ENCODE results near the gene MBD3L3. TPM values are rescaled to one million over a fixed set of nuclear protein-coding genes. Genes with fewer than 3 reads are reported as not detected.

Gene MBD3L3
- not detected in 5 replicates for total RNA-seq (2022; extraction: Qiagen RNA extraction; ENCODE audit: low read depth)

DNA sequence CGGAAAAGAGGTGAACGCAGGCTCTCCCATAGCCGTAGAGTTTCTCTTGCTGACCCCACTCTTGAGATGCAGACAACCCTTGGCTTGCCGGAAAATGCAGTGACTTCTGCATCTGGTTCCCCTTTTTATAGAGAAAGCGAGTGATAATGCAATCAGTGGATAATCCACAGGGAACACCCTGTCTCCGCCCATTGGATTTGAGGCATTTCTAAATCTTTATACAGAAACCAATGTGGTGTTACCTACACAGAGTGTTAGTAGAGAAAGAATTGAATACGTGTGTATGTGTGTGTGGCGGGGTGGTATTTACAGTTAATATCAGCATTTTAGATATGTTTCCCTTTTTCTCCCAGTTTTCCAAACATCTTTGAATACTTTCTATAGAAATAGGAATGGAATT is at the start of gene MBD3L3:
Gene MBD3L3 (minus strand): TSS at position 101 of the 400 bp plus-strand sequence. CDS start 71 bp downstream, at position 30.

DNA sequence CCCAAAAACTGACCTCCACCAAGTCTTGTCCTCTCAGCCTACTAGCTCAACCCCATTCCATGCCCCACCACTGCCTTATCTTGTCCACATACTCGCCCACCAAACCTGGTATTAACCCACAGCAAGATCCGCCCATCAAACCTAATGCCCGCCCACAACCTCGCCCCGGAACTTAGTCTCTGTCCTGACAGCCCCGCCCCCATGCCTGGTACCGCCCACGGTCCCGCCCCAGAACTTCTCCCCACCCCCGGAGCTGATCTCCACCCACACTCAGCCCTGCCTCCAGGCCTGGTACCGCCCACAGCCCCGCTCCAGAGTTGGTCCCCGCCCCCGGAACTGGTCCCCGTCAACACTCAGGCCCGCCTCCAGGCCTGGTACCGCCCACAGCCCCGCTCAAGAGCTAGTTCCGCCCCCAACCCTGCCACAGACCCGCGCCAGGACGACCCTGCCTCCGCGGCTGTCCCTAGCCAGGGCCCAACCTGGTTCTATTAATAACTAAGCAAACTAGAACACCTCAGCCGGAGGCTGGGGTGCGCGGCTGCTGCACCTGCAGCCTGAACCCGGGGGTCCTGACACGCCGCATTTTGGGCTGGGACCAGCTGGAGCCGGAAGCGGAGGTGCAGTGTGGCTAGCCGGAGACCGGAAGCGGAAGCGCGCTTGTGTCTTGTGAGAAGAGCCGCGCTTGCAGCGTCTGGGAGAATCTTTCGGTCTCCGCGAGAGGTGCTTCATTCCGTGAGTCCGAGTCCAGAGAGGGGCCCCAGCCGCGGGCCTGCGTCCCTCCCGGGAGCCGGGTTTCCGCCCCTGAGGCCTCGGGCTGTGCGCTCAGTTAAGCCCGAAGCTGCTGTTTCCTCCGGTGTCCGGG is 10.8 kb upstream of the MBD3L3 start, which contains the start of gene ZNF557:
Gene ZNF557 (plus strand): TSS at position 662 of the 862 bp plus-strand sequence. CDS start 5,372 bp downstream, outside the sequence.

DNA sequence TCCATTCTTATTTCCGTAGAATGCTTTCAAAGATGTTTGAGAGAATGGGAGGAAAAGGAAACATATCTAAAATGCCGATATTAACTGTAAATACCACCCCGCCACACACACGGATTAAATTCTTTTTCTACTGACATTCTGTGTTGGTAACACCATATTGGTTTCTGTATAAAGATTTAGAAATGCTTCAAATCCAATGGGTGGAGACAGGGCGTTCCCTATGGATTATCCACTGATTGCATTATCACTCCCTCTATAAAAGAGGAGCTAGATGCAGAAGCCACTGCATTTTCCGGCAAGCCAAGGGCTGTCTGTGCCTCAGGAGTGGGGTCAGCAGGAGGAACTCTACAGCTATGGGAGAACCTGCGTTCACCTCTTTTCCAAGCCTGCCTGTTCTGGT is 9.5 kb downstream of the MBD3L3 start, which contains the start of gene MBD3L2:
Gene MBD3L2 (plus strand): TSS at position 301 of the 400 bp plus-strand sequence. CDS start 53 bp downstream, at position 354.

DNA sequence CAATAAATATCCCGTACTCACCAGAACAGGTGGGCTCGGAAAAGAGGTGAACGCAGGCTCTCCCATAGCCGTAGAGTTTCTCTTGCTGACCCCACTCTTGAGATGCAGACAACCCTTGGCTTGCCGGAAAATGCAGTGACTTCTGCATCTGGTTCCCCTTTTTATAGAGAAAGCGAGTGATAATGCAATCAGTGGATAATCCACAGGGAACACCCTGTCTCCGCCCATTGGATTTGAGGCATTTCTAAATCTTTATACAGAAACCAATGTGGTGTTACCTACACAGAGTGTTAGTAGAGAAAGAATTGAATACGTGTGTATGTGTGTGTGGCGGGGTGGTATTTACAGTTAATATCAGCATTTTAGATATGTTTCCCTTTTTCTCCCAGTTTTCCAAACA is 18.4 kb downstream of the MBD3L3 start, which contains the start of gene MBD3L4:
Gene MBD3L4 (minus strand): TSS at position 101 of the 400 bp plus-strand sequence. CDS start 35 bp downstream, at position 66.

DNA sequence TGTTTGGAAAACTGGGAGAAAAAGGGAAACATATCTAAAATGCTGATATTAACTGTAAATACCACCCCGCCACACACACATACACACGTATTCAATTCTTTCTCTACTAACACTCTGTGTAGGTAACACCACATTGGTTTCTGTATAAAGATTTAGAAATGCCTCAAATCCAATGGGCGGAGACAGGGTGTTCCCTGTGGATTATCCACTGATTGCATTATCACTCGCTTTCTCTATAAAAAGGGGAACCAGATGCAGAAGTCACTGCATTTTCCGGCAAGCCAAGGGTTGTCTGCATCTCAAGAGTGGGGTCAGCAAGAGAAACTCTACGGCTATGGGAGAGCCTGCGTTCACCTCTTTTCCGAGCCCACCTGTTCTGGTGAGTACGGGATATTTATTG is 28.2 kb downstream of the MBD3L3 start, which contains the start of gene MBD3L5:
Gene MBD3L5 (plus strand): TSS at position 301 of the 400 bp plus-strand sequence. CDS start 34 bp downstream, at position 335.

DNA sequence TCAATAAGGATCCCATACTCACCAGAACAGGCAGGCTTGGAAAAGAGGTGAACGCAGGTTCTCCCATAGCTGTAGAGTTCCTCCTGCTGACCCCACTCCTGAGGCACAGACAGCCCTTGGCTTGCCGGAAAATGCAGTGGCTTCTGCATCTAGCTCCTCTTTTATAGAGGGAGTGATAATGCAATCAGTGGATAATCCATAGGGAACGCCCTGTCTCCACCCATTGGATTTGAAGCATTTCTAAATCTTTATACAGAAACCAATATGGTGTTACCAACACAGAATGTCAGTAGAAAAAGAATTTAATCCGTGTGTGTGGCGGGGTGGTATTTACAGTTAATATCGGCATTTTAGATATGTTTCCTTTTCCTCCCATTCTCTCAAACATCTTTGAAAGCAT is 37.1 kb downstream of the MBD3L3 start, which contains the start of gene MBD3L2B:
Gene MBD3L2B (minus strand): TSS at position 101 of the 400 bp plus-strand sequence. CDS start 34 bp downstream, at position 67.

Other genes starting within 250 kb of the MBD3L3 start
- 4.1 to 6.5 TPM (median 5.8 TPM) in 5 replicates for gene ADGRE1, start 171.1 kb downstream of the MBD3L3 start, total RNA-seq (2022; extraction: Qiagen RNA extraction; ENCODE audit: low read depth)
- gene MBD3L2B, start 37.2 kb downstream of the MBD3L3 start, total RNA-seq (2022; extraction: Qiagen RNA extraction; ENCODE audit: low read depth) = not detected in 5 replicates
- not detected in 5 replicates for gene MBD3L5, start 28.1 kb downstream of the MBD3L3 start, total RNA-seq (2022; extraction: Qiagen RNA extraction; ENCODE audit: low read depth)
- gene MBD3L4, start 18.5 kb downstream of the MBD3L3 start, total RNA-seq (2022; extraction: Qiagen RNA extraction; ENCODE audit: low read depth) = not detected in 5 replicates
- gene MBD3L2, start 9.4 kb downstream of the MBD3L3 start, total RNA-seq (2022; extraction: Qiagen RNA extraction; ENCODE audit: low read depth) = not detected in 5 replicates
- gene ZNF557, start 11.0 kb upstream of the MBD3L3 start, total RNA-seq (2022; extraction: Qiagen RNA extraction; ENCODE audit: low read depth) = 2.3 to 3.2 TPM (median 2.7 TPM) in 5 replicates
- gene INSR, start 235.7 kb upstream of the MBD3L3 start, total RNA-seq (2022; extraction: Qiagen RNA extraction; ENCODE audit: low read depth) = 1.9 to 2.8 TPM (median 2.2 TPM) in 5 replicates

Data from A549 treated with CpdA at 1 μM for 4 hours (cell line).